Body of pancreas (tissue), 4 donors: Measurements from ENCODE around the gene CLSTN2.

ENCODE experiments used
- CTCF ChIP-seq, 7 experiments: fragments of 450-650 bp in 4 of 7; fragments of 200-600 bp in 3 of 7; sonication (generic) in 3 of 7; IDR thresholded peaks; one replicate each; pipeline ENCODE4 v1.5.1; 2016 to 2019; ENCODE audit warnings: antibody characterized with exemption in 7 of 7
- POLR2A ChIP-seq, 3 donors: fragments of 450-650 bp; IDR thresholded peaks; one replicate each; pipeline ENCODE4 v1.6.1; 2016; ENCODE audit warnings: antibody characterized with exemption in 3 of 3, mild to moderate bottlenecking in 2 of 3

DNA sequence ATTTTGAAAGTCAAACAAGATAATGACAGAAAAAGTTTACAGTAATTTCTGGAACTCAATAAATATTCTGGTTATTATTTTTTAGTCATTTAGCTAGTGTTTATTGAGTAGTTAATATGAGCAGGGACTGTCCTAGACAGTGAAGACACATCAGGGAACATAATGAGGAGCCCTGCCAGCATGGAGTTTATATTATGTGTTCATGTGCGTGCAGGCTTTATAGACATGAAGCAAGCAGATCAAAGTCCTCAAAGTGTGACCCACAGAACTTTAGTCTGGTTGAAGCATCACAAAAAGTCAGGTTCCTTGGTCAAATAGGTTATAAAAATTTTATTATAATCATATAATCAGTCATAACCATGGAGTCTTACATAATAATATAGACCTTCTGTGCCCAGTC lies 289.3 kb downstream of the CLSTN2 start:
- no peak for TF ChIP-seq POLR2A (IDR thresholded peaks at IDR 0.05)
- no peak for TF ChIP-seq CTCF (IDR thresholded peaks at IDR 0.05)
